Tibial artery (tissue), 4 donors: ENCODE data around the gene SH3PXD2B.

Source experiments
- DNase-seq, 2 donors: peaks; one replicate each; pipeline ENCODE4 v3.0.0-alpha.2; 2019
- H3K27ac ChIP-seq, 2 donors: fragments of 200-600 bp; sonication (generic) in 1 of 2; 1 replicate in 1 of 2; 2 replicates in 1 of 2; pipeline ENCODE4 v1.5.1; 2018 to 2019; ENCODE audit warnings: mild to moderate bottlenecking in 1 of 2
- H3K27me3 ChIP-seq, 2 donors: fragments of 200-600 bp; sonication (generic) in 1 of 2; one replicate each; pipeline versions ENCODE4 v1.5.1 to v1.6.0; 2016 to 2019
- H3K36me3 ChIP-seq, 3 donors: fragments of 200-600 bp; sonication (generic) in 2 of 3; one replicate each; pipeline ENCODE4 v1.5.1; 2016 to 2019; ENCODE audit warnings: mild to moderate bottlenecking in 2 of 3
- H3K4me1 ChIP-seq, 4 donors: fragments of 200-600 bp; sonication (generic) in 2 of 4; 1 replicate in 3 of 4; 2 replicates in 1 of 4; pipeline ENCODE4 v1.5.1; 2016 to 2019
- H3K4me3 ChIP-seq, 2 donors: fragments of 200-600 bp; sonication (generic) in 1 of 2; 1 replicate in 1 of 2; 2 replicates in 1 of 2; pipeline ENCODE4 v1.5.1; 2018 to 2019; ENCODE audit warnings: mild to moderate bottlenecking in 2 of 2
- H3K9me3 ChIP-seq, 3 donors: fragments of 200-600 bp; sonication (generic) in 1 of 3; one replicate each; pipeline ENCODE4 v1.5.1; 2016 to 2019
- intact Hi-C: fragments of 100-400 bp; cut with DNase I; formaldehyde crosslinking; loops from one replicate; pipeline ENCODE4 v1.15.0; 2023; ENCODE audit warnings: low total_unique reads
- TF ChIP-seq, protein P1 (sequence below), 2 experiments: fragments of 200-600 bp in 1 of 2; fragments of 450-650 bp in 1 of 2; IDR thresholded peaks; one replicate each; pipeline ENCODE4 v1.5.1; 2017 to 2019; ENCODE audit warnings: antibody characterized with exemption in 2 of 2, mild to moderate bottlenecking in 1 of 2, moderate library complexity in 1 of 2

SH3PXD2B gene

DNA sequence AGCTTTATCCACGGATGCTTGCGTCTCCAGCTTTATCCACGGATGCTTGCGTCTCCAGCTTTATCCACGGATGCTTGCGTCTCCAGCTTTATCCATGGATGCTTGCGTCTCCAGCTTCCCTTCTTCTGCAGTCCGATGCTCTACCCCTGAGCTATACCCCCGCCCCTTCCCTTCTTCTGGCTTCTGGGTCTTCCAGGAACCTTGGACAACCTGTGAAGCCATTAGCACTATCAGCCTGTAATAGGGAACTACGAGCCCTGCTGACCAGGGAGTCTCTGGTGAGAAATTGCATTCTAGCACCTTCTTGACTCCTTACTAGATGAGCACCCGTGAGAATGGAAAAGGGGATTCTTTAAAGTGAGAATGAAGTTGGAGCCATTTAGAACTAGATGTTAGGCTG, 39.1 kb upstream of the SH3PXD2B start:
- peak in 1 of 2 donors; percentile 21 for DNase-seq

DNA sequence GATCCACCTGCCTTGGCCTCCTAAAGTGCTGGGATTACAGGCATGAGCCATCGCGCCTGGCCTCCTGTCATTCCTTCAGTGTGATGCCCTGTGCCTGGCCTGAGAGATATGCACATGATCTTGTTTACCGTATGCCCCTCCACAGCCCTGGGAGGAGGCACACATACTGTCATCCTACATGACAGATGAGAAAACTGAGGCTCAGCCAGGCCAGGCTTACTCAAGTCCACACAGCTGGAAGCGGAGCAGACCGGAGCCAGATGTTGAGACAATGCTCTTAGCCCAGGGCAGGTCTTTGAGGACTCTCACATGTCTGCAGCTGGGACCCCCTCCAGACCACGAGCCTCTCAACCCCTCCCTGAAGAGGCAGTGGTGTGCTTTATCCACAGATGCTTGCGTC, 38.7 kb upstream of the SH3PXD2B start:
- Histone ChIP-seq H3K27me3 (peaks cover 0 to 6% of the 10 kb centered on the region in 2 donors), H3K27ac (no peak overlapping the region), H3K36me3 (no peaks in the 10 kb centered on the region), H3K4me3 (no peak overlapping the region), H3K4me1 (peaks cover 0 to 11% (median 0%) of the 10 kb centered on the region in 4 donors), H3K9me3 (no peaks in the 10 kb centered on the region)
- TF ChIP-seq, protein P1, sequence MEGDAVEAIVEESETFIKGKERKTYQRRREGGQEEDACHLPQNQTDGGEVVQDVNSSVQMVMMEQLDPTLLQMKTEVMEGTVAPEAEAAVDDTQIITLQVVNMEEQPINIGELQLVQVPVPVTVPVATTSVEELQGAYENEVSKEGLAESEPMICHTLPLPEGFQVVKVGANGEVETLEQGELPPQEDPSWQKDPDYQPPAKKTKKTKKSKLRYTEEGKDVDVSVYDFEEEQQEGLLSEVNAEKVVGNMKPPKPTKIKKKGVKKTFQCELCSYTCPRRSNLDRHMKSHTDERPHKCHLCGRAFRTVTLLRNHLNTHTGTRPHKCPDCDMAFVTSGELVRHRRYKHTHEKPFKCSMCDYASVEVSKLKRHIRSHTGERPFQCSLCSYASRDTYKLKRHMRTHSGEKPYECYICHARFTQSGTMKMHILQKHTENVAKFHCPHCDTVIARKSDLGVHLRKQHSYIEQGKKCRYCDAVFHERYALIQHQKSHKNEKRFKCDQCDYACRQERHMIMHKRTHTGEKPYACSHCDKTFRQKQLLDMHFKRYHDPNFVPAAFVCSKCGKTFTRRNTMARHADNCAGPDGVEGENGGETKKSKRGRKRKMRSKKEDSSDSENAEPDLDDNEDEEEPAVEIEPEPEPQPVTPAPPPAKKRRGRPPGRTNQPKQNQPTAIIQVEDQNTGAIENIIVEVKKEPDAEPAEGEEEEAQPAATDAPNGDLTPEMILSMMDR (IDR thresholded peaks at IDR 0.05) = no peak
- intact Hi-C loops = no loop called here
- peak in 1 of 2 donors; percentile 32 for DNase-seq

More for the DNA sequence above, 39.1 kb upstream of the SH3PXD2B start:
- no peak overlapping the region for H3K27ac ChIP-seq
- no peaks in the 10 kb centered on the region for H3K36me3 ChIP-seq
- H3K4me3 ChIP-seq = no peak overlapping the region
- TF ChIP-seq, protein P1 (IDR thresholded peaks at IDR 0.05) = no peak
- peaks cover 0 to 11% (median 0%) of the 10 kb centered on the region in 4 donors for H3K4me1 ChIP-seq
- intact Hi-C loops = no loop called here
- H3K9me3 ChIP-seq = no peaks in the 10 kb centered on the region
- peaks cover 0 to 2% of the 10 kb centered on the region in 2 donors for H3K27me3 ChIP-seq

DNA sequence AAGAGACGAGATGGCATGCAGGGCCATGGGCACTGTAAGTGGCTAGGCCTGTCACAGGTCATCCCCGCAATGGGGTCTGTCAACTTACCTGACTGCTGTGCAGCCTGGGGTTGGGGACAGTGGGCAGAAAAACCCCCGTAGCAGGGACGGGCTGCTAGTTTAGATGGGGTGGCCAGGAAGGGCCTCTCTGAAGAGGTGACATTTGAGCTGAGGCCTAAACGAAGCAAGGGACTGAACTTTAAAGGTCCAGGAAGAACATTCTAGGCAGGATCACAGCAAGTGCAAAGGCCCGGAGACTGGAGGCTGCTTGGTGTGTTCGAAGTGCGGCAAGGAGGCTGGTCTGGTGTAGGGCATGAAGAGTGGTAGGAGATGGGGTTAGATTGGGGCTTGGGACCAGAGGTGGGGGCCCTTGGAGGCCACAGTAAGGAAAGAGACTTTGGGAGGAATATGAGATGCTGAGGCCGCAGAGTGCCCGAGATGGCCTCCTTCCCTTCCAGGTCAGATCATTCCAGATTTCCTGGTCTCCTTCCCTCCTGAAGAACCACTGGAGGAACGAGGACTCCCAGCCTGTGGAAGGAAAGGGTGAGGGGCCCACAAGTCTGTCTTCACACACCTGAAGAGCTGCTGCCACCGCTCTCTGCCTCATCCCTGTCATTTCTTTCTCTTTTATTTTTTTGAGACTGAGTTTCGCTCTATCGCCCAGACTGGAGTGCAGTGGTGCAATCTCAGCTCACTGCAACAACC, 37.9 kb upstream of the SH3PXD2B start:
- intact Hi-C loops = no loop called here
- TF ChIP-seq, protein P1 (IDR thresholded peaks at IDR 0.05) = no peak
- peaks cover 0 to 8% (median 0%) of the 10 kb centered on the region in 4 donors for H3K4me1 ChIP-seq
- peaks cover 0 to 11% of the 10 kb centered on the region in 2 donors for H3K27me3 ChIP-seq
- H3K9me3 ChIP-seq = no peaks in the 10 kb centered on the region
- H3K36me3 ChIP-seq = no peaks in the 10 kb centered on the region
- H3K27ac ChIP-seq = no peak overlapping the region
- no peak overlapping the region for H3K4me3 ChIP-seq
- DNase-seq = peak in 1 of 2 donors; percentile 50

DNA sequence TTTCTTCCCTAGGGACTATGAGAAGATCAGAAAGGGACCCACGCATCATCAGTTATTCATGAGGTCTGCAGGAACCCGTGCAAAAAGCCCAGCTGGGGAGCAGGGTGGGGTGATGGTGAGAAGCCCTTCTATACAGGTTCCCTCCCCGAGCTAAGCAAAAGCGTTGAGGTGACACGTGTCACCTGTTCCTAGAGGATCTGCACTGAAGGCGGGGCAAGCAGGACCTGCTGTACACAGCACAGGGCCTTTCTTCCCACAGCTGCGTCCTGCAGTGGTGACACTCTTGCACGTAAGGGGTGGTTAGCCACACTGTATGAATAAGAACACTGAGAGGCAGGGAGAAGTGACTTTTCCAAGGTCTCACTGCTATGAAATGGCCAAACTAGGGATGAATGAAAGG, 37.2 kb upstream of the SH3PXD2B start:
- Histone ChIP-seq H3K4me3 (no peak overlapping the region), H3K36me3 (no peaks in the 10 kb centered on the region), H3K9me3 (no peaks in the 10 kb centered on the region), H3K27ac (no peak overlapping the region), H3K4me1 (peaks cover 0 to under 1% (median 0%) of the 10 kb centered on the region in 4 donors), H3K27me3 (peaks cover 0 to 13% of the 10 kb centered on the region in 2 donors)
- intact Hi-C loops = no loop called here
- TF ChIP-seq, protein P1 (IDR thresholded peaks at IDR 0.05) = no peak
- peak in 1 of 2 donors; percentile 20 for DNase-seq

DNA sequence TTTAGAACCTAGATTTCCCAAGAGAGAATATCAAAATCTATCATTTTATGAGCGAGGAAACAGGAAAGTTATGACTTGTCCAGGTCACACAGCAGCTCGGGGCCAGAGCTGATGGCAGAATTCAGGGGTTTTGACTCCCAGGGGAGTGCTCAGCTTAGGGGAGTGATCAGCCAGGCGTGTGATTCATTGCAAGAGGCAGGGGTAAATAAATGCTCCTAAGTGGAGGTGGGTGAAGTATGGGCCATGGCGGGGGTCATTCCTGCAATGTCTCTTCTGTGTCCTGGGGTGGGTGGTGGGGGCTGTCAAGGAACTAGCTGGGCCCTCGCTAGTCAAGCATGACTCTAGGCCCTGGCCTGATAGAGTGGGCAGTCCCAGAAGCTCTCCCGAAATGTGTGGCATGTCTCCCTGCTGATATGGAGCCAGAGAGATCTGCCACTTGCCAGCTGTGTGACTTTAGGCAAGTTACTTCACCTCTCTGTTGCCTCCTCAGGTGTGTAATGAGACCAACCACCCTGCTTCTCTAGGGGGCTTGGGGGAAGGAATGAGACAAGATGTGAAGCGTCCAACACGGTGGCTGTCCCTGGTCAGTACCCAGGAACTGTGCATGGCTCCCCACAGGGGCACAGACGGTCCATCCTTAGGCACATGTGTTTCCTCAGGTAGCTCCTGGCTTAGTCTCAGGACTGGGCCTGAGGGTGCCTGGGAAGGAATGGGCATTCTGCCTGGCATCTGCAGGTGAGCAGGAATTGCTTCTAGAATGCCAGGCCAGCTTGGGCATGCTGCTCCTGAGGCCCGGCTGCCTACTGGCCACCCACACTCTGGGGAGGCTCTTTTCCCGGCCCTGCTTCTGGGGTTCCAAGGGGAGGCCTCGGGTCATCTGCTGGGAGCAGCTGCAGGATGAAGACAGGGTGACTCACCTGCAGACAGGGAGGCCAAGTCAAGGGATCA, 36.5 kb upstream of the SH3PXD2B start:
- H3K9me3 ChIP-seq = no peaks in the 10 kb centered on the region
- intact Hi-C loops = no loop called here
- H3K36me3 ChIP-seq = no peaks in the 10 kb centered on the region
- TF ChIP-seq, protein P1 (IDR thresholded peaks at IDR 0.05) = no peak
- H3K27ac ChIP-seq = no peak overlapping the region
- DNase-seq = peak in 1 of 2 donors; percentile 49
- H3K4me1 ChIP-seq = no peaks in the 10 kb centered on the region
- no peak overlapping the region for H3K4me3 ChIP-seq
- peaks cover 0 to 13% of the 10 kb centered on the region in 2 donors for H3K27me3 ChIP-seq
